Measurements from ENCODE around the gene IL25.
"Not testable (repeated sequence)": the region's sequence is repeated elsewhere in the genome, so short reads cannot be mapped to it uniquely, and the experiment has no call there.

The IL25 gene

GRCh38 chr14:23372509-23372908 is at the start of gene IL25:
TSS of gene IL25 (plus strand) at chr14:23372809.
- DNase-seq, result no peak

DNA sequence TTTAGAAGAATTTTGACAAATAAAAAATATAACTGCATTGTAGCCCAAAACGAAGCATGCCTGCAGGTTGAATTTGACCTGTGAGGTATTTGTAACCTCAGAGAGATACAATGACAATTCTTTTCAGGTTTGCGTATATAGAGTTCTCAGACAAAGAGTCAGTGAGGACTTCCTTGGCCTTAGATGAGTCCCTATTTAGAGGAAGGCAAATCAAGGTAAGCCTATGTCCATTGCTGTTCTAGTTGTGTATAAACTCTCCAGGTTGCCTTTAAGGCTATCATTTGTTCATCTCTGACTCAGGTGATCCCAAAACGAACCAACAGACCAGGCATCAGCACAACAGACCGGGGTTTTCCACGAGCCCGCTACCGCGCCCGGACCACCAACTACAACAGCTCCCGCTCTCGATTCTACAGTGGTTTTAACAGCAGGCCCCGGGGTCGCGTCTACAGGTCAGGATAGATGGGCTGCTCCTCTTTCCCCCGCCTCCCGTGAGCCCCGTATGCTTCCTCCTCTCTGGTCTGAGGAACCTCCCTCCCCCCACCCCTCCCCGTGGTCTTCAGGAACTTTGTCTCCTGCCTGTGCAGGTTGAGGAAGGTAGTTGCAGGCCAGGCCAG is 48.7 kb upstream of the IL25 start:
- no peak for DNase-seq

GRCh38 chr14:23324455-23324846 is 48.2 kb upstream of the IL25 start:
- DNase-seq, result no peak

DNA sequence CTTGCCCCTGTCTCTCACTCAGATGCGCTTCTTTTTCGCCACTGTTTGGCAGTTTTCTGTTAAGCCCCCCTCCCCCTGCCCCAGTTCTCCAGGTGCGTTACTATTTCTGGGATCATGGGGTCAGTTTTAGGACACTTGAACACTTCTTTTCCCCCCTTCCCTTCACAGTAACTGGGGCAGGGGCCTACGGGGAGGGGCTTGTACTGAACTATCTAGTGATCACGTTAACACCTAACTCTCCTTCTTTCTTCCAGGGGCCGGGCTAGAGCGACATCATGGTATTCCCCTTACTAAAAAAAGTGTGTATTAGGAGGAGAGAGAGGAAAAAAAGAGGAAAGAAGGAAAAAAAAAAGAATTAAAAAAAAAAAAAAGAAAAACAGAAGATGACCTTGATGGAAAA is 47.6 kb upstream of the IL25 start:
- no peak for DNase-seq

DNA sequence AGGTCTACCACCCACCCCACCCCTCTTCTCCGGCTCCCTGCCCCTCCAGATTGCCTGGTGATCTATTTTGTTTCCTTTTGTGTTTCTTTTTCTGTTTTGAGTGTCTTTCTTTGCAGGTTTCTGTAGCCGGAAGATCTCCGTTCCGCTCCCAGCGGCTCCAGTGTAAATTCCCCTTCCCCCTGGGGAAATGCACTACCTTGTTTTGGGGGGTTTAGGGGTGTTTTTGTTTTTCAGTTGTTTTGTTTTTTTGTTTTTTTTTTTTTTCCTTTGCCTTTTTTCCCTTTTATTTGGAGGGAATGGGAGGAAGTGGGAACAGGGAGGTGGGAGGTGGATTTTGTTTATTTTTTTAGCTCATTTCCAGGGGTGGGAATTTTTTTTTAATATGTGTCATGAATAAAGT is 46.9 kb upstream of the IL25 start:
- DNase-seq, result not testable (repeated sequence)

- no peak for DNase-seq
Measured at GRCh38 chr14:23326491-23327332, 45.9 kb upstream of the IL25 start.

GRCh38 chr14:23327947-23328744 is 44.5 kb upstream of the IL25 start:
- DNase-seq, result peak in 47 of 56 donors; percentile 9 to 91 (median 50)

GRCh38 chr14:23335623-23336022 is 37.0 kb upstream of the IL25 start:
- DNase-seq, result no peak

- no peak for DNase-seq
Measured at GRCh38 chr14:23339506-23340268, 32.9 kb upstream of the IL25 start.

GRCh38 chr14:23344481-23344880 is 28.1 kb upstream of the IL25 start:
- no peak for DNase-seq

DNA sequence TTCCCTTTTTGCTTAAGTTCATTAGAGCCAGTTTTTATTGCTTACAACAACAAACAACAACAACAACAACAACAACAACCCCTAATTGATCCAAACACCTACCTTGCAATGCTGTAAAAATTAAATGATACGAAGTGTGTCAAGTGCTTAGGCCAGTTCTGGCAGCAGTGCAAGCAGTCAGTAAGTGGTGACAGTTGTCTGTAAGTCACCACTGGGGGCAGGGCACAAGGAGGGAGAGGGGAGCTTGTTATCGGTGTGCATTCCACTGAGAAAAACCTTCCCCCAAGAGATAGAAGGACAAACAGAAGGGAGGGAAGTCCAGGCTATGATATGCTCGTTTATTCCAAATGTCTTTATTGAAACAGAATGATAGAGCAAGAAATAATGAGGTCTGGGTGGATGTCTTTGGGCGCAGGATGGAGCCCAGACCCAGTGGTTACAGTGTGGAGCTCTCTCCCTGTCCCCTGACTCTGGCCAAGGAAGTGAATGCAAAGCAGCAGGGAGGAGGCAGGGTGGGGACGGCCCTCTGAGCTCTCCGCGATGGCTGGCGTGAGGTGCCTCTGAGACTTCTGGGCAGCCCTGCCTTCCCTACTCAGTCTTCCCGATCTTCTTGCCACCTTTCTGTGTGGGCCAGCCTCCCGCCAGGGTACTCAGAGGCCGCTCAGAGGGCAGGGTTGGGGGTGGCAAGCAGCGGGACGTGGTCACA is 26.5 kb upstream of the IL25 start:
- no peak for DNase-seq

GRCh38 chr14:23346693-23347405 is 25.8 kb upstream of the IL25 start:
- no peak for DNase-seq

DNA sequence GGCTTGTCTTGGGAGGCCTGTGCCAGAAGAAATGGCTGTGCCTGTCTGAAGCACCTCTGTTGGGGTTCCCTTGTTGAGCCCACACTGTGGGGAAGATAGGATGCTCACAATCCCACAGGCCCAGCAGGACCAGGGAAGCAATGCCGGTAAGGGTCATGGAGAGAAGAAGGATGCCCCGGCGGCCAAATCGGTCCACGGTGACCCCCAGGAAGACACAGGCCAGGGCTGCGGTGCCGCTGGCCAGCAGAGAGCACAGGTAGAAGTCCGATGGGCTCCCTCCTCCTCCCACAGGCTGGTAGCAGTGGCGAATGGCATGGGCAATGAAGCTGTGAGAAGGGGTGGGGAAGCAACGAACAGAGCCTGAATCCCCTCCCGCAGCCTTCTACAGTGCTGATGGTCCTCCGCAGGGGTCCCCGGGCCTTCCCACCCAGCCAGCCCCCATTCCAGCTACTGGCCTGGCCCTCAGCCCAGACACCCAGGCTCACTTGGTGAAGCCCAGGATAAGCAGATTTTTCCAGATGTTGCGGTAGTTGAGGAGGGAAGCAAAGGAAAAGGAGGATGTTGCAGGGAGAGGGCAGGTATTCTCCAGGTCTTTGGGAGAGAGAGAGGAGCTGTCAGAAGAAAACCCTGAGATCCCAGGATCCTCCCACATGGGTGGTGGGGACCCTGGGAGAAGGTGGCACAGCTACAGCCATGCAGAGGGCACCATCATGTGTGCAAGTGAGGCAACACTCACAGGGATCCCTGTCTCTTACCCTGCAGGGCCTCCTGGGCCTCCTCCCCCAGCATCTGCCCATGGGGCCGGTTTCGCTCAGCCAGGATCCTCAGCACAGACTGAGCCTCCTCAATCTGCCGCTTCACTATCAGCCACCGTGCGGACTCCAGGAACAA is 25.0 kb upstream of the IL25 start:
- DNase-seq, result no peak

GRCh38 chr14:23348297-23348655 is 24.3 kb upstream of the IL25 start:
- no peak for DNase-seq

- DNase-seq, result no peak
Measured at GRCh38 chr14:23349156-23349845, 23.3 kb upstream of the IL25 start.

GRCh38 chr14:23351681-23352505 is 20.7 kb upstream of the IL25 start:
- peak in 31 of 56 donors; percentile 15 to 81 (median 55) for DNase-seq

Data from nucleus accumbens (tissue), 56 donors.